PC-3 (cell line): Measurements from ENCODE around the gene DGKB. TPM values are rescaled to one million over a fixed set of nuclear protein-coding genes. Genes with fewer than 3 reads are reported as not detected.

Experiments
- ATAC-seq: fragments of 200-7000 bp; cut with Tn5 transposase; 2 replicates; pipeline ENCODE4 v1.9.1; 2020; ENCODE audit warnings: mild to moderate bottlenecking, moderate library complexity
- BruUV-seq: library from RNA; stranded (reverse); fragments of 400-500 nt; replicated peaks from 2 replicates; lab custom pipeline; 2021; lab: Mats Ljungman, UMichigan
- CTCF ChIA-PET: fragments of 300-600 bp; sonication (Branson Sonifier 250); formaldehyde crosslinking; loops from one replicate; lab custom pipeline; 2022; ENCODE audit warnings: antibody characterized with exemption; lab: Charles Lee
- POLR2A ChIA-PET: fragments of 300-600 bp; sonication (Branson Sonifier 250); formaldehyde crosslinking; loops from one replicate; lab custom pipeline; 2022; ENCODE audit warnings: antibody characterized with exemption; ENCODE audit not compliant: unreplicated experiment; lab: Charles Lee
- DNase-seq: peaks from one replicate; pipeline ENCODE4 v3.0.0-alpha.2; 2015
- H2AFZ ChIP-seq: fragments of 300-600 bp; sonication (generic); 2 replicates; pipeline ENCODE4 v1.6.0; 2016; ENCODE audit warnings: antibody characterized with exemption, low read length
- H3F3A ChIP-seq: fragments of 300-600 bp; sonication (generic); one replicate; pipeline ENCODE4 v1.6.0; 2017; ENCODE audit warnings: antibody characterized with exemption, low read length, control low read depth, mild to moderate bottlenecking; ENCODE audit not compliant: unreplicated experiment
- H3K27ac ChIP-seq: fragments of 300-600 bp; sonication (generic); 2 replicates; pipeline ENCODE4 v1.5.1; 2016; ENCODE audit warnings: mild to moderate bottlenecking, low read length
- H3K27me3 ChIP-seq: fragments of 300-600 bp; sonication (generic); 2 replicates; pipeline ENCODE4 v1.6.1; 2016; ENCODE audit warnings: low read length, mixed read lengths
- H3K36me3 ChIP-seq: fragments of 300-600 bp; sonication (generic); 2 replicates; pipeline ENCODE4 v1.6.1; 2016; ENCODE audit warnings: low read depth, mixed run types, low read length, mixed read lengths
- H3K4me1 ChIP-seq: fragments of 300-600 bp; sonication (generic); 2 replicates; pipeline ENCODE4 v1.5.1; 2016; ENCODE audit warnings: low read length; ENCODE audit not compliant: insufficient read depth
- H3K4me2 ChIP-seq: fragments of 300-600 bp; sonication (generic); 2 replicates; pipeline ENCODE4 v1.6.0; 2016; ENCODE audit warnings: low read length
- H3K4me3 ChIP-seq: fragments of 300-600 bp; sonication (generic); 2 replicates; pipeline ENCODE4 v1.5.1; 2016; ENCODE audit warnings: mild to moderate bottlenecking, low read length, mixed read lengths
- H3K79me2 ChIP-seq: fragments of 300-600 bp; sonication (generic); 2 replicates; pipeline ENCODE4 v1.6.1; 2017; ENCODE audit warnings: low read length, mixed read lengths
- H3K9ac ChIP-seq: fragments of 300-600 bp; sonication (generic); 2 replicates; pipeline ENCODE4 v1.6.0; 2016; ENCODE audit warnings: mild to moderate bottlenecking, low read length
- H3K9me2 ChIP-seq: fragments of 300-600 bp; sonication (generic); replicated peaks from 2 replicates; pipeline ENCODE4 v1.6.1; 2016; ENCODE audit warnings: mixed run types, low read length, mixed read lengths
- H3K9me3 ChIP-seq: fragments of 300-600 bp; sonication (generic); 2 replicates; pipeline ENCODE4 v1.6.1; 2016; ENCODE audit warnings: low read length, mixed read lengths
- H4K20me1 ChIP-seq: fragments of 300-600 bp; sonication (generic); 2 replicates; pipeline ENCODE4 v1.6.1; 2016; ENCODE audit warnings: low read length, mixed read lengths
- CTCF ChIP-seq: fragments of 300-600 bp; sonication (generic); conservative IDR thresholded peaks from 2 replicates; pipeline ENCODE4 v1.5.1; 2017; ENCODE audit warnings: antibody characterized with exemption, low read depth, mild to moderate bottlenecking, low read length
- EZH2 ChIP-seq: fragments of 300-600 bp; sonication (generic); IDR thresholded peaks from one replicate; pipeline ENCODE4 v1.6.1; 2017; ENCODE audit warnings: antibody characterized with exemption, mild to moderate bottlenecking, low read length; ENCODE audit not compliant: unreplicated experiment
- EZH2phosphoT487 ChIP-seq: fragments of 300-600 bp; sonication (generic); IDR thresholded peaks from 2 replicates; pipeline ENCODE4 v1.6.1; 2018; ENCODE audit warnings: mild to moderate bottlenecking, antibody characterized with exemption, low read length, borderline replicate concordance
- intact Hi-C: fragments of 100-400 bp; cut with micrococcal nuclease; formaldehyde crosslinking; loops from 2 replicates; pipeline ENCODE4 v1.9.0; 2023
- total RNA-seq: library from RNA; depleted of rRNA; stranded (reverse); fragments of >200 nt; gene quantifications from 2 replicates; pipeline ENCODE4 v1.2.3, GENCODE V29; 2014

Gene DGKB
- total RNA-seq, 1 experiment from 2014 or later = 0.15 TPM

- Histone ChIP-seq H3K27ac (no peak overlapping the region), H3K27me3 (no peaks in the 10 kb centered on the region), H3K4me3 (no peak overlapping the region), H3K9me2 (0 out of 2 replicates have a peak, but pooled peaks cover 3% of the 10 kb centered on the region), H3K9ac (no peak overlapping the region), H3K79me2 (no peaks in the 10 kb centered on the region), H3K9me3 (no peaks in the 10 kb centered on the region), H4K20me1 (no peaks in the 10 kb centered on the region), H3K4me2 (no peak overlapping the region), H3F3A (no peaks in the 10 kb centered on the region), H3K4me1 (no peaks in the 10 kb centered on the region), H2AFZ (no peak overlapping the region), H3K36me3 (no peaks in the 10 kb centered on the region)
- intact Hi-C loops = no loop called here
- DNase-seq (no peak), ATAC-seq (no peak)
- ChIA-PET CTCF (no interaction called here), POLR2A (no interaction called here)
- no peak for TF ChIP-seq EZH2phosphoT487
- no peak for TF ChIP-seq EZH2
- TF ChIP-seq CTCF = no peak
- no TSS peak for BruUV-seq
Measured at GRCh38 chr7:14436878-14437277, 465.7 kb downstream of the DGKB start.

GRCh38 chr7:14432924-14433323 lies 469.6 kb downstream of the DGKB start:
- no peak for DNase-seq
- H3K4me3 ChIP-seq = no peak overlapping the region
- no peak overlapping the region for H3K9ac ChIP-seq
- H3K9me3 ChIP-seq = no peaks in the 10 kb centered on the region
- H4K20me1 ChIP-seq = no peaks in the 10 kb centered on the region
- no peaks in the 10 kb centered on the region for H3K36me3 ChIP-seq
- H3K79me2 ChIP-seq = no peaks in the 10 kb centered on the region
- TF ChIP-seq CTCF = no peak
- TF ChIP-seq EZH2 = no peak
- TF ChIP-seq EZH2phosphoT487 = no peak
- no peak overlapping the region for H3K4me2 ChIP-seq
- no peak overlapping the region for H2AFZ ChIP-seq
- ChIA-PET CTCF (no interaction called here), POLR2A (no interaction called here)
- no peaks in the 10 kb centered on the region for H3K27me3 ChIP-seq
- H3F3A ChIP-seq = no peaks in the 10 kb centered on the region
- H3K4me1 ChIP-seq = no peaks in the 10 kb centered on the region
- 0 out of 2 replicates have a peak, but pooled peaks cover 3% of the 10 kb centered on the region for H3K9me2 ChIP-seq
- no peak for ATAC-seq
- H3K27ac ChIP-seq = no peak overlapping the region
- intact Hi-C loops = no loop called here
- no TSS peak for BruUV-seq

GRCh38 chr7:14430926-14431325 lies 471.6 kb downstream of the DGKB start:
- no peaks in the 10 kb centered on the region for H4K20me1 ChIP-seq
- no peak overlapping the region for H2AFZ ChIP-seq
- intact Hi-C loops = no loop called here
- no peaks in the 10 kb centered on the region for H3F3A ChIP-seq
- no peak overlapping the region for H3K4me2 ChIP-seq
- H3K9ac ChIP-seq = no peak overlapping the region
- POLR2A ChIA-PET = no interaction called here
- no peaks in the 10 kb centered on the region for H3K9me3 ChIP-seq
- ATAC-seq (no peak), DNase-seq (no peak)
- no peaks in the 10 kb centered on the region for H3K27me3 ChIP-seq
- BruUV-seq = no TSS peak
- no peak overlapping the region for H3K4me3 ChIP-seq
- no peak for TF ChIP-seq CTCF
- TF ChIP-seq EZH2phosphoT487 = no peak
- no peak for TF ChIP-seq EZH2
- no peaks in the 10 kb centered on the region for H3K36me3 ChIP-seq
- no peak overlapping the region for H3K27ac ChIP-seq
- no peaks in the 10 kb centered on the region for H3K4me1 ChIP-seq
- 0 out of 2 replicates have a peak, but pooled peaks cover 3% of the 10 kb centered on the region for H3K9me2 ChIP-seq
- H3K79me2 ChIP-seq = no peaks in the 10 kb centered on the region
- CTCF ChIA-PET = no interaction called here
